Stimulated activated naive CD8-positive, alpha-beta T cell treated with anti-CD3 and anti-CD28 coated beads, Interleukin-15, amount 100 ng/mL, for 72 hours (primary cell): ENCODE measurements around the gene SLC25A19.
A peak's percentile ranks its signal among the peaks of the same experiment; 100 is the strongest.

Experiments used
- ATAC-seq: fragments of 150-1000 bp; cut with Tn5 transposase; 2 replicates; pipeline ENCODE4 v1.10.0; 2021; ENCODE audit warnings: mild to moderate bottlenecking, moderate library complexity
- DNase-seq, 2 donors: peaks; one replicate each; pipeline ENCODE4 v3.0.0; 2021 to 2022
- H3K27ac Mint-ChIP-seq, 2 donors: one replicate each; pipeline ENCODE4 v1.8.0; 2022; ENCODE audit warnings: mild to moderate bottlenecking in 2 of 2, mixed read lengths in 2 of 2, moderate library complexity in 2 of 2
- H3K27me3 Mint-ChIP-seq: one replicate; pipeline ENCODE4 v1.8.0; 2022; ENCODE audit warnings: mixed read lengths
- H3K4me1 Mint-ChIP-seq: one replicate; pipeline ENCODE4 v1.8.0; 2022; ENCODE audit warnings: mild to moderate bottlenecking, mixed read lengths
- H3K4me3 Mint-ChIP-seq, 2 donors: one replicate each; pipeline ENCODE4 v1.8.0; 2022; ENCODE audit warnings: mild to moderate bottlenecking in 2 of 2, mixed read lengths in 2 of 2, moderate library complexity in 1 of 2
- H3K9me3 Mint-ChIP-seq, 2 donors: one replicate each; pipeline ENCODE4 v1.8.0; 2022; ENCODE audit warnings: mixed read lengths in 2 of 2

SLC25A19 gene

GRCh38 chr17:75228305-75228704 is 60.9 kb downstream of the SLC25A19 start:
- H3K27ac Mint-ChIP-seq = no peak overlapping the region

DNA sequence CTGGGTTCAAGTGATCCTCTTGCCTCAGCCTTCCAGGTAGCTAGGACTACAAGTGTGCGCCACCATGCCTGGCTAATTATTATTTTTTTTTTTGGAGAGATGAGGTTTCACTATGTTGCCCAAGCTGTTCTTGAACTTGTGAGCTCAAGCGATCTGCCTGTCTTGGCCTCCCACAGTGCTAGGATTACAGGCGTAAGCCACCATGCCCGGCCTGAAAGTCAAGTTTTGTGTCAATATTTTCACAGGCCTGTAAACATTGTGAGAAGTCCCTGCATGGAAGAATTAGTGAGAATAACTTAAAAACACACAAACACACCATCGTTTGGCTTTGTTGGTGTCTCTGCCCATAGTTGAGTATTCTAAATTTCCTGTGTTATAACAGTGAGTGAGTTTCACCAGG is 61.5 kb downstream of the SLC25A19 start:
- H3K4me3 Mint-ChIP-seq = no peak overlapping the region
- H3K9me3 Mint-ChIP-seq = no peaks in the 10 kb centered on the region
- no peaks in the 10 kb centered on the region for H3K27me3 Mint-ChIP-seq
- H3K4me1 Mint-ChIP-seq = no peaks in the 10 kb centered on the region
- ATAC-seq (no peak), DNase-seq (no peak)
- no peak overlapping the region for H3K27ac Mint-ChIP-seq

More at GRCh38 chr17:75228305-75228704, 60.9 kb downstream of the SLC25A19 start:
- no peak for DNase-seq
- no peaks in the 10 kb centered on the region for H3K27me3 Mint-ChIP-seq
- no peak overlapping the region for H3K4me3 Mint-ChIP-seq
- no peaks in the 10 kb centered on the region for H3K4me1 Mint-ChIP-seq
- ATAC-seq = no peak
- no peaks in the 10 kb centered on the region for H3K9me3 Mint-ChIP-seq

GRCh38 chr17:75225016-75225415 is 64.2 kb downstream of the SLC25A19 start:
- H3K4me1 Mint-ChIP-seq = no peaks in the 10 kb centered on the region
- H3K4me3 Mint-ChIP-seq = no peak overlapping the region
- H3K9me3 Mint-ChIP-seq = no peaks in the 10 kb centered on the region
- no peaks in the 10 kb centered on the region for H3K27me3 Mint-ChIP-seq
- ATAC-seq (no peak), DNase-seq (no peak)
- H3K27ac Mint-ChIP-seq = peak overlapping the region; percentile 11 to 82
